HepG2 (cell line): ENCODE data around the gene NAIF1. TPM values are rescaled to one million over a fixed set of nuclear protein-coding genes. Genes with fewer than 3 reads are reported as not detected.

Experiments
- AHDC1 ChIP-seq: sonication (generic); formaldehyde crosslinking; IDR thresholded peaks from 2 replicates; pipeline ENCODE4 v1.5.1; 2020; ENCODE audit warnings: mild to moderate bottlenecking, missing genetic modification reagents, borderline replicate concordance
- CHD2 ChIP-seq: IDR thresholded peaks from 2 replicates; pipeline ENCODE4 v1.6.1; 2011; ENCODE audit warnings: low read depth, low read length, improper control_type of control experiment
- FOXO1 ChIP-seq: sonication (generic); formaldehyde crosslinking; IDR thresholded peaks from 2 replicates; pipeline ENCODE4 v1.4.0; 2020; ENCODE audit warnings: missing genetic modification reagents
- IKZF4 ChIP-seq: sonication (generic); formaldehyde crosslinking; IDR thresholded peaks from 2 replicates; pipeline ENCODE4 v1.5.1; 2020; ENCODE audit warnings: borderline replicate concordance, mild to moderate bottlenecking, low read depth, missing genetic modification reagents; ENCODE audit errors: not compliant biosample characterization
- MLX ChIP-seq: IDR thresholded peaks from 2 replicates; pipeline ENCODE4 v1.6.1; 2016
- PBX3 ChIP-seq: sonication (generic); formaldehyde crosslinking; IDR thresholded peaks from 2 replicates; pipeline ENCODE4 v1.8.1; 2023; ENCODE audit warnings: missing genetic modification reagents, inconsistent platforms, borderline replicate concordance
- RBAK ChIP-seq: sonication (generic); formaldehyde crosslinking; IDR thresholded peaks from 2 replicates; pipeline ENCODE4 v1.5.1; 2020; ENCODE audit warnings: mild to moderate bottlenecking, missing genetic modification reagents
- SOX13 ChIP-seq, 3 experiments: fragments of 450-650 bp in 1 of 3; sonication (generic) in 1 of 3; formaldehyde crosslinking in 1 of 3; IDR thresholded peaks in 2 of 3; conservative IDR thresholded peaks in 1 of 3; 2 replicates each; pipeline versions ENCODE4 v1.5.0 to v1.6.1; 2016 to 2020; ENCODE audit warnings: antibody characterized with exemption in 1 of 3, mild to moderate bottlenecking in 1 of 3, missing compliant biosample characterization in 1 of 3, missing genetic modification reagents in 1 of 3, moderate library complexity in 1 of 3
- TAF15 ChIP-seq: fragments of 200-400 bp; formaldehyde crosslinking; IDR thresholded peaks from one replicate; pipeline ENCODE4 v1.6.1; 2018; ENCODE audit warnings: mild to moderate bottlenecking, low read depth, low read length; ENCODE audit not compliant: poor library complexity, severe bottlenecking
- TMF1 ChIP-seq: sonication (generic); formaldehyde crosslinking; IDR thresholded peaks from 2 replicates; pipeline ENCODE4 v1.8.1; 2022; ENCODE audit warnings: low read depth, missing genetic modification reagents
- ZBTB21 ChIP-seq: sonication (generic); formaldehyde crosslinking; IDR thresholded peaks from 2 replicates; pipeline ENCODE4 v1.4.0; 2020; ENCODE audit warnings: missing genetic modification reagents
- ZFP1 ChIP-seq: IDR thresholded peaks from 2 replicates; pipeline ENCODE4 v1.6.1; 2016
- ZNF124 ChIP-seq: sonication (generic); formaldehyde crosslinking; IDR thresholded peaks from 2 replicates; pipeline ENCODE4 v1.4.0; 2020; ENCODE audit warnings: missing genetic modification reagents
- ZNF274 ChIP-seq: sonication (generic); formaldehyde crosslinking; IDR thresholded peaks from 2 replicates; pipeline ENCODE4 v1.5.1; 2020; ENCODE audit warnings: mild to moderate bottlenecking, missing genetic modification reagents
- ZNF350 ChIP-seq: sonication (generic); formaldehyde crosslinking; IDR thresholded peaks from 2 replicates; pipeline ENCODE4 v1.4.0; 2020; ENCODE audit warnings: mild to moderate bottlenecking, low read depth, missing genetic modification reagents, borderline replicate concordance
- ZNF703 ChIP-seq: sonication (generic); formaldehyde crosslinking; IDR thresholded peaks from 2 replicates; pipeline ENCODE4 v1.5.1; 2020; ENCODE audit warnings: missing genetic modification reagents, mild to moderate bottlenecking, moderate library complexity, borderline replicate concordance
- ZNF749 ChIP-seq: sonication (generic); formaldehyde crosslinking; IDR thresholded peaks from 2 replicates; pipeline ENCODE4 v1.8.0; 2022; ENCODE audit warnings: mild to moderate bottlenecking, missing genetic modification reagents, moderate library complexity, borderline replicate concordance
- polyA plus RNA-seq, 8 experiments: library from polyadenylated mRNA; depleted of rRNA in 3 of 8; stranded (reverse) in 7 of 8; unstranded in 1 of 8; fragments of >200 nt; fragmentation: Illumina TruSeq in 4 of 8; extraction: Trizol in 4 of 8; gene quantifications; 2 replicates each; pipeline versions ENCODE4 v1.2.1 to v1.2.3, GENCODE V29; 2011 to 2016; ENCODE audit warnings: low read depth in 4 of 8, missing spikeins in 1 of 8, mixed read lengths in 1 of 8; ENCODE audit not compliant: insufficient read depth in 1 of 8
- total RNA-seq, 5 experiments: library from RNA; depleted of rRNA; stranded (reverse); fragments of >200 nt; fragmentation: Illumina TruSeq; extraction: Trizol; gene quantifications; 2 replicates each; pipeline ENCODE4 v1.2.3, GENCODE V29; 2016; ENCODE audit warnings: low read depth in 1 of 5

NAIF1 gene
- total and polyA plus RNA-seq, 2 of the 13 experiments (the other 11 are each of a cell fraction or from before 2014, with no cell fraction given): 6.0 to 6.9 TPM

- TF ChIP-seq ZNF274 (peak; percentile 71; the same call in 1 of the 2 replicates), TAF15 (no peak), FOXO1 (CRISPR knock-in tag) (peak; percentile 95), CHD2 (no peak), ZBTB21 (CRISPR knock-in tag) (0 out of 2 replicates have a peak, but pooled peaks have one; percentile 40), AHDC1 (CRISPR knock-in tag) (peak; percentile 88), ZNF350 (CRISPR knock-in tag) (peak; percentile 93), RBAK (CRISPR knock-in tag) (no peak), ZFP1 (CRISPR knock-in tag) (no peak), SOX13 (IDR thresholded peaks at IDR 0.05) (peak; percentile 31; the same call in 1 of the 2 replicates), SOX13 (CRISPR knock-in tag; conservative IDR thresholded peaks at IDR 0.05 in 1 of 2, IDR thresholded peaks at IDR 0.05 in 1 of 2) (peak in 1 of 2 experiments; percentile 87; a peak in 2 of 4 replicates), PBX3 (no peak), TMF1 (CRISPR knock-in tag) (no peak; the same call in 1 of the 2 replicates), ZNF703 (CRISPR knock-in tag) (no peak), MLX (CRISPR knock-in tag) (peak; percentile 100), IKZF4 (CRISPR knock-in tag) (no peak), ZNF749 (CRISPR knock-in tag) (peak; percentile 66; the same call in 1 of the 2 replicates), ZNF124 (CRISPR knock-in tag) (no peak)
Observed at GRCh38 chr9:128115187-128116103, 48.3 kb upstream of the NAIF1 start (continued).
